RCC 7860 (cell line): ENCODE results near the gene CATSPERD.

Experiments
- DNase-seq: peaks from one replicate; pipeline ENCODE4 v3.0.0-alpha.2; 2015; ENCODE audit warnings: low spot score
- FAIRE-seq: peaks from 2 replicates; lab custom pipeline; 2012; peaks lifted over from hg19 to GRCh38; lab: Jason Lieb, UNC

CATSPERD gene

DNA sequence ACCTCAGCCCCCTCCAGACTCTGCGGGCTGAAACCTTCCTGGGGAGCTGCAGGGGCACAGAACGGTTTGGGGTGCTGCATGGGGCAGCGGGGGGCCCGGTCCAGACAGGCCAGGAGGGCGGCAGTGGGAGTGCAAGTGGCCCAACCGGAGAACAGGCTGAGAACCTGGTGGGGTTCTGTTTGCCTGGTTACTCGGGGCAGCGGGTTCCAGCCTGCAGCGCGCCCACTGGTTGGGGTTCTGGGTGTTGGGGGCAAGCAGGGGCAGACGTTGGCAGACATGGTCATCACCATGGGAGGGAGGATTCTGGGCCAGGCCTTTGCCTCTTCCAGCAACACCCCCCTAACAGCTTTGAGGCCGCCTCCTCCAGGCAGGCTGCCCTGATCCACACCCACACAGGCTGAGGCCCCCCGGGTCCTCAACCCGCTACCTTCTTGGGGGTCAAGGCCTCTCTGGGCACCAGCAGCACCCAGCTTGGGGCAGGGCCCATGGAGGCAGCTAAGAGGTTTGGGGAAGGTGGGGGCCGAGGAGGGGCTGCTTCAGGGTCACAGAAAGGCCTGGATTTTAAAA is 64.2 kb downstream of the CATSPERD start, which contains the start of gene PRR22:
PRR22 (minus strand) TSS at position 166 of the 567 bp plus-strand sequence; CDS start at position 80, 86 bp downstream.
- FAIRE-seq, result no peak
- DNase-seq, result no peak

DNA sequence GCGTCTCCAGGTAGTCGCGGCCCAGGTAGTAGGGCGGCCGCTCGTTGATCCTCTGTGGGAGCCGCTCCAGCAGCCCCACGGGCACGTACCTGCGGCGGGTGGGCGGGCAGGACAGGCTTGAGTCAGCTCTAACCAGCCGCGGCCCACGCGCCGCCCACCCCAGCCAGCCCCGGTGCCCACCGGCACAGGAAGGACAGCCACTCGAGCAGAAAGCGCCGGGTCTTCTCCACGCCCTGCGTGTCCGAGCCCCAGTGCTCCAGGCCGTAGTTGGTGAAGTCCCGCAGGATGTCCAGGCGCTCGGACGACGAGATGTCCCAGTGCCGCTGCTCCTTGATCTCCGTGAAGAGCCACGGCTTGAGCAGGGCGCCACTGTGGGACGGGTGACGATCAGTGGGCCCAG is 65.0 kb downstream of the CATSPERD start:
- no peak for DNase-seq
- FAIRE-seq, result no peak

DNA sequence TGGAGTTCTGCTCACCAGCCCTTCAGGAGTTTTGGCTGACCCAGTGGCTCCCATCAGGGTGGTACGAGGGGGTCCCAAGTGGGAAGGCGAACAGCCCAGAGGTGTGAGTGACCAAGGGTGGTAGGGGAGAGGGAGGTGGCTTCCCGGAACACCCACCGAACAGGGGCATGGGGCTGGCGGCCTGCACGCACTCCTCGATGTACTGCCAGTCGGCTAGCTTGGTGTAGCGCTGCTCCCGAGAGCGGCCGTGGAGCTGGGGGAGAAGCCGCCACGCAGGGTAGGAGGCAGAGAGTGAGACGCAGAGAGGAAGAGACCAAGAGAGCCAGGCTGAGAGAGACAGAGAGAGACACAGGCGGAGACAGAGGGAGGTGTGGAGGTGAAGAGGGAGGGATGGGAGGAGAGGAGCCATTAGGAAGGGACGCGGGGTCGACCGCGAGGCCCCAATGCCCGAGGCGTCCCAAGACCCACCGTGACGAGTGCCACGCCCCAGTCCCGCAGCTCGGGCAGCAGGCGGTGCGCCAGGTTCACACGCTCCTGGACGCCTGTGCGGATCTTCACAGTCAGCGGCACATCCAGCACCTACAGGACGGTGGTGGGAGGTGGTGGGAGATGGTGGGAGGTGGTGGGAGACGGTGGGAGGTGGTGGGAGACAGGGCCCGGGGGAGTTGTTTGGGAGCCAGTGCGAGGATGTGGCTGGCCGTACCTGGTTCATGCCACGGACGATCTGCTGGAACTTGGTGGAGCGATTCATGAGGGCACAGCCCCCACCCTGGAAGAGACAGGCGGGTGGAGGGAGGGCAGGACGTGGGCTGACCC is 66.4 kb downstream of the CATSPERD start:
- no peak for FAIRE-seq
- DNase-seq, result no peak

DNA sequence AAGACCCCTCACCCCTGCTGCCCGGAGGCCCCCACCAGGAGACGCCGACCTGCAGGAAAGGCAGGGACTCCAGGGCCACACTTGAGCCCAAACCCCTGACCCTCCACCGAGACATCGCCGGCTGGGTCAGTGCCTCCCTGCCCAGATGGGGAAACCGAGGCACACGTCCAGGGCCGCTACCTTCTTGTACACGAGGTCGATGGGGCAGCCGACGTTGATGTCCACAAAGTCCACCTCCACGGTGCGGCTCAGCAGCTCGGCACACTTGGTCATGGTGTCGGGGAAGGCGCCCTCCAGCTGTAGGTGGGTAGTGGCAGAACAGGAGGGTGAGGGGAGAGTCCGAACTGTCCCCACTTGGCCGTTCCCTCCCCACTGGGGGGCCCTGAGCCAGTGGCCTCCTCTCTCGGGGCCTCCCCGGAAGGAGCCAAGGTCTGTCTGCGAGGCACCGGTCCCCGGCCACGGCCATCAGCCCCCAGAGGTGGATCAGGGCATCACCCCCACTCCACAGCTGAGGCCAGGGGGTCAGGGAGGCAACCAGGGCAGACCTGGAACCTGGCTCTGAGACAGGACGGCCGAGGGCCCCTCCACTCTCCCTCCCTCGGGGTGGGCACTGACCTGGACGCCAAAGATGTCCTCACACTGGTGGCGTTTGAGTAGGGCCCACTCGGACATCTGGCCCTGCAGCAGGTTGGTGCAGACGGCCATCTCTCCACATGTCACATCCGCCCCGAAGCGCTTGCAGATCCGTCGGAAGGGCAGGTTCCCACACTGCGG is 67.2 kb downstream of the CATSPERD start:
- FAIRE-seq, result no peak
- no peak for DNase-seq

- DNase-seq, result no peak
- no peak for FAIRE-seq
Observed at GRCh38 chr19:5788422-5788821, 68.0 kb downstream of the CATSPERD start.

DNA sequence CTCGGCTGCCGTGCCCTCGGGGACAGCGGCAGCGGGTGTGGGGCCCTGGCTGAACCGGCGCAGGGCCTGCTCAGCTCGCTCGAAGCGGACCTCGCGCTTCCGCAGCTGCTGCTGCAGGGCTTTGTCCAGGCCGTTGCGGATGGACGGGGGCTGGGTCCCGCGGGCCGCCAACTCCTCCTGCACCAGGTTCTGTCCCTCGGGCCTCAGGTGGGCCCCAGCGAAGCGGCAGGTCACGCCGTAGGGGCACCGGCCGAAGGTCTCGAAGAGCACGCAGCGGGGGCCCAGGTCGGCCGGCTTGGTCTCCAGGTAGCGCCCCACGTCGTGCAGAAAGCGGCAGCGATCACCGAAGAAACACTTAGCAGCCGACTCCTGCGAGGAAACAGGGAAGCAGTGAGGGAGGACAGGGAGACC is 68.9 kb downstream of the CATSPERD start:
- DNase-seq (no peak), FAIRE-seq (no peak)

- no peak for DNase-seq
- no peak for FAIRE-seq
Observed at GRCh38 chr19:5789886-5790558, 69.6 kb downstream of the CATSPERD start.

DNA sequence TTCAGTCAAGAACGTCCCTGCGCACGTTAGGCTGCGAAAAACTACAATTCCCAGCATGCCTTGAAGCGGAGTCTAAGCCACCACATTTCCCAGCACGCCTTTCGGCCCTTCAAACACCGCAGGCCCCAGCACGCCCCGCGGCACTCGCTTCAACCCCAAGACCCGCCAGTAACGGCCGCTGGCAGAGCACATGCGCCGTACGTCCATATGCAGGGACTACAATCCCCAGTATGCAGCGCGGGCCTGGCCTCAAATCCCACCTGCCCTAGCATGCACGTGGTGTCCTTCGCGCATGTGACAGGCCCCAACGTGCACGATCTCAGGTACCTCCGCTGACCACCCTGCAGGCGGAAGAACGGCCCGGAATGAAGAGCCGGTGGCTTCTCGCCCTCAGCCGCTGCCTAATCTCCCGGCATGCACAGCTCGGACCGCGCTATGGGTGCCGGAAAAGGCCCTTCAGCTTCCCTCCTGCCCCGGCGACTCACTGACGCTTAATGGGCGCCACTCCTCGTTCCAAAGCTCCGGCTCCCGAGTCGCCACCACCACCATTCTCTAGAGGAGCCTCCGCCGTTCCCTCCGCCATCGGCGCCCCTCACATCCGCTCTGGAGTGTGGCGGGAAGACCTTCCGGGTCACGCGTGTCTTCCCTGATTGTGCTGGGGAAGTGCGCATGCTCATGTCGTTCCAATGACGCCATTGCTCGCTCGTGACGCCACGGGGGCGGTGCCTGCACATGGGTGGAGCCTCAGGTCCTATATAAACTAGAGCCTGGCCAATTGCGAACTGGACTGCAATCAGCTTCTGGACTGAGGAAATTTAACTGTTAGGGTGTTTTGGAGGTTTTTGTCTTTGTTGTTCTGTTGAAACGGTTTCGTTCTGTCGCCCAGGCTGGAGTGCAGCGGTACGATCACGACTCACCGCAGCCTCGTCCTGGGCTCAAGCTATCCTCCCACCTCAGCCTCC is 70.4 kb downstream of the CATSPERD start, which contains the start of gene DUS3L:
DUS3L (minus strand) TSS at position 605 of the 962 bp plus-strand sequence; CDS start at position 583, 22 bp downstream.
- FAIRE-seq, result peak; percentile 86

GRCh38 chr19:5792224-5792623 is 71.8 kb downstream of the CATSPERD start:
- DNase-seq (no peak), FAIRE-seq (no peak)

More for the DNA sequence above, 70.4 kb downstream of the CATSPERD start, which contains the start of gene DUS3L:
- peak; percentile 94 for DNase-seq

DNA sequence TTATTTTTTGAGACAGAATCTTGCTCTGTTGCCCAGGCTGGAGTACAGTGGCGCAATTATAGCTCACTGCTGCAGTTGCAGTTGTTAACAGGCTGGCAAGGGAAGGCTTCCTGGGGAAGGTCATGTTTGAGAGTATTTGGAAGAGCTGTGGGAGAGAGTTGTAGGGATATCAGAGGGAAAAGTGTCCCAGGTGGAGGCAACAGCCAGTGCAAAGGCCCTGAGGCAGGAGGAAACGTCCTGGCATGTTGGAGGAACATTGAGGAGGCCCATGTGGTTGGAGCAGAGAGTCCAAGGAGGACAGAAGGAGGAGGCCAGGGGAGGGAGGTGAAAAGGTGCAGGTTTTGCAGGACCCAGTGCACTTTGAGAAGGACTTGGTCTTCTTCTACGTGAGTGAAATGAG is 72.8 kb downstream of the CATSPERD start:
- DNase-seq (no peak), FAIRE-seq (no peak)

GRCh38 chr19:5795382-5795919 is 75.0 kb downstream of the CATSPERD start:
- FAIRE-seq, result no peak

GRCh38 chr19:5798244-5798643 is 77.8 kb downstream of the CATSPERD start:
- no peak for FAIRE-seq
- DNase-seq, result no peak

More at GRCh38 chr19:5795382-5795919, 75.0 kb downstream of the CATSPERD start:
- no peak for DNase-seq

GRCh38 chr19:5799247-5800241 is 79.1 kb downstream of the CATSPERD start:
- DNase-seq (no peak), FAIRE-seq (no peak)

- DNase-seq, result no peak
- FAIRE-seq, result no peak
Observed at GRCh38 chr19:5800361-5801270, 80.2 kb downstream of the CATSPERD start.

DNA sequence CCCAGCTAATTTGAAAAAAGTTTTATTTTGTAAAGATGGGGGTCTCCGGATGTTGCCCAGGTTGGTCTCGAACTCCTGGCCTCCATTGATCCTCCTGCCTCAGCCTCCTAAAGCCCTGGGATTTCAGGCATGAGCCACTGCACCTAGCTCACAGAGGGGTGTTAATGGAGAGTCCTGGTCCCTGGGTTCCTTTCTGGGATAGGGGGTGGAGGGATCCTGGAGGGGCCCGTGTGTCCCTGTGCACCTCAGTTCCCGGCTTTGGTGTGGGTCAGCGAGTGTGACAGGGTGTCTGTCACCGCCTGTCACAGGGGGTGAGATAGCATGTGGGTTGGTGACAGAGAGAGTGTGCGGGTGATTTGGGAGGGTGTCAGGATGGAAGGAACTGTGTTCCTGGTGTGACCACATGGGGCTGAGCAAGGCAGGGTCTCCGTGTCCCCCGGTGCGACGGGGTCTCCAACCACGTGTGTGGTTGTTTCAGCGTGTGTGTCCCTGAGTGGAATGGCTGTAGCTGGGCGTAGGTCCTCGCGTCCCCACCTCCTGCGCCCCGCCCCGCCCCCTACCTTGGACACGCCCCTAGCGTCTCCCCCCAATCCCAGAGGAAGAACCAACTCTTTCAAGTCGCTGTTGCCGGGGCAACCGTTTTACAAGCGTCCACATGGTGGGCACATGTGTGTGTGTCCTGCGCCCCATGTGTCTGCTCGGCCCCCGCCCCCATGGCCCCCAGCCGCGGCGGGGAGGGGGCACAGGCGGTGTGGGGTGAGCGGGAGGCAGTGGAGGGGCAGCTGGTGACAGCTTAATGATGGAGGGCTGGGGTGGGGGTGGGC is 81.6 kb downstream of the CATSPERD start:
- FAIRE-seq (no peak), DNase-seq (no peak)

DNA sequence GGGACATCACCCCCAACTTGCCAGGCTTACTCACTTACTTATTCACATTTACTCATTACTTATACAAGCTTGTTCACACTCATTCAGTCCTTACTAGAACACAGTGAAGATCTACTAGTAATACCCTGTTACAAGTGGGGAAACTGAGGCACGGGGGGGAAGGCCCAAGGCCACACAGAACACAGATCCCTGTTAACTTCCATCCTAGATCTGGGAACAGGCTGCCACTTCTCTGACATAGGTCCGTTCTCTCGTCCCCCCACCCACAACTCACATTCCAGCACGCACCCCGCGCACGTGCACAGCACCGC is 83.0 kb downstream of the CATSPERD start:
- FAIRE-seq, result no peak
- no peak for DNase-seq
